Loucy (cell line): ENCODE measurements around the gene NLRC4.

Source experiments
- EZH2phosphoT487 ChIP-seq: fragments of 200-600 bp; IDR thresholded peaks from 2 replicates; pipeline ENCODE4 v1.6.1; 2018; ENCODE audit warnings: antibody characterized with exemption, mild to moderate bottlenecking, moderate library complexity, borderline replicate concordance
- TF ChIP-seq, protein P1 (sequence below): fragments of 200-600 bp; sonication (generic); conservative IDR thresholded peaks from 2 replicates; pipeline ENCODE4 v1.5.1; 2014; ENCODE audit warnings: mild to moderate bottlenecking, antibody characterized with exemption, low read length

DNA sequence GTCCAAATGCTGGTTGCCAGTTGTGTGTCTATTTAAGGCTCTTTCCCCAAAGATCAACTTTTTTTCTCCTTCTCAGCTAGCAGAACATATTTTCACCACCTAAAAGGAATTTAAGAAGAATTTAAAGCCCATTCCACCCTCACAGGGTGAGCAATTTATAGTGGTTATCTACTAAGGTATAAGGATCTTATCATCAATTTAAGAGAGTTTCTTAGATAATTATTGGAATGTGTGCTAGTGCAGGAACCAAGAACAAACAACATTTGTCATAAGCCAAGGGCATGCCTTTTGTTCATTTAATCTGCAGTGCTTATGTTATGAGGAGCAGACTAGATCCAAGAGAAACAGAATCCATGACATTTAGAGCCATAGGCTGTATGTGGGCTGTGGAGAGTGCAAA lies 37.2 kb downstream of the NLRC4 start:
- TF ChIP-seq, protein P1, sequence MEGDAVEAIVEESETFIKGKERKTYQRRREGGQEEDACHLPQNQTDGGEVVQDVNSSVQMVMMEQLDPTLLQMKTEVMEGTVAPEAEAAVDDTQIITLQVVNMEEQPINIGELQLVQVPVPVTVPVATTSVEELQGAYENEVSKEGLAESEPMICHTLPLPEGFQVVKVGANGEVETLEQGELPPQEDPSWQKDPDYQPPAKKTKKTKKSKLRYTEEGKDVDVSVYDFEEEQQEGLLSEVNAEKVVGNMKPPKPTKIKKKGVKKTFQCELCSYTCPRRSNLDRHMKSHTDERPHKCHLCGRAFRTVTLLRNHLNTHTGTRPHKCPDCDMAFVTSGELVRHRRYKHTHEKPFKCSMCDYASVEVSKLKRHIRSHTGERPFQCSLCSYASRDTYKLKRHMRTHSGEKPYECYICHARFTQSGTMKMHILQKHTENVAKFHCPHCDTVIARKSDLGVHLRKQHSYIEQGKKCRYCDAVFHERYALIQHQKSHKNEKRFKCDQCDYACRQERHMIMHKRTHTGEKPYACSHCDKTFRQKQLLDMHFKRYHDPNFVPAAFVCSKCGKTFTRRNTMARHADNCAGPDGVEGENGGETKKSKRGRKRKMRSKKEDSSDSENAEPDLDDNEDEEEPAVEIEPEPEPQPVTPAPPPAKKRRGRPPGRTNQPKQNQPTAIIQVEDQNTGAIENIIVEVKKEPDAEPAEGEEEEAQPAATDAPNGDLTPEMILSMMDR: no peak
- TF ChIP-seq EZH2phosphoT487: no peak
